Measurements from ENCODE around the gene LAMA4.

- TF ChIP-seq CTCF (CRISPR knock-in tag; IDR thresholded peaks at IDR 0.05) = no peak
- TF ChIP-seq ZBED4 (CRISPR knock-in tag; IDR thresholded peaks at IDR 0.05; ENCODE audit: borderline replicate concordance) = no peak
These were observed 20.4 kb upstream of the LAMA4 start for GRCh38 chr6:112274774-112275173.
